Endothelial cell of umbilical vein (primary cell): ENCODE results near the gene SPAG9. TPM values are rescaled to one million over a fixed set of nuclear protein-coding genes. Genes with fewer than 3 reads are reported as not detected.

Source experiments
- BruUV-seq: library from RNA; stranded (reverse); fragments of 400-500 nt; replicated peaks from 2 replicates; lab custom pipeline; 2021; lab: Mats Ljungman, UMichigan
- CTCF ChIA-PET: fragments of 300-600, 350-600 bp; sonication (Branson Sonifier 250); formaldehyde crosslinking; loops from one replicate; lab custom pipeline; 2021; ENCODE audit warnings: antibody characterized with exemption, inconsistent platforms; lab: Charles Lee
- POLR2A ChIA-PET: fragments of 300-600, 350-600 bp; sonication (Branson Sonifier 250); formaldehyde crosslinking; loops from one replicate; lab custom pipeline; 2021; ENCODE audit warnings: antibody characterized with exemption, inconsistent platforms; lab: Charles Lee
- DNase-seq: peaks from one replicate; pipeline ENCODE4 v3.0.0-alpha.2; 2011; ENCODE audit warnings: low read depth, low spot score
- FAIRE-seq: peaks from 2 replicates; lab custom pipeline; 2011; peaks lifted over from hg19 to GRCh38; lab: Jason Lieb, UNC
- H2AFZ ChIP-seq: 2 replicates; pipeline ENCODE4 v1.6.0; 2012; ENCODE audit warnings: low read depth, low read length, control low read depth, inconsistent platforms
- H3K27ac ChIP-seq: 2 replicates; pipeline ENCODE4 v1.5.1; 2011; ENCODE audit warnings: low read depth, mild to moderate bottlenecking, control low read depth, low read length, moderate library complexity; ENCODE audit not compliant: insufficient read depth
- H3K27me3 ChIP-seq, 2 experiments: 2 replicates each; pipeline versions ENCODE4 v1.6.0 to v1.6.1; 2011; ENCODE audit warnings: low read length in 2 of 2, mixed read lengths in 1 of 2; ENCODE audit not compliant: control insufficient read depth in 2 of 2, insufficient read depth in 2 of 2
- H3K36me3 ChIP-seq, 2 experiments: 2 replicates in 1 of 2; 3 replicates in 1 of 2; pipeline ENCODE4 v1.5.1; 2011; ENCODE audit warnings: low read length in 2 of 2, mild to moderate bottlenecking in 1 of 2, moderate library complexity in 1 of 2; ENCODE audit not compliant: control insufficient read depth in 2 of 2, insufficient read depth in 2 of 2; ENCODE audit errors: extremely low read depth in 1 of 2
- H3K4me1 ChIP-seq: 3 replicates; pipeline ENCODE4 v1.5.1; 2011; ENCODE audit warnings: mild to moderate bottlenecking, low read length; ENCODE audit not compliant: control insufficient read depth, insufficient read depth; ENCODE audit errors: extremely low read depth
- H3K4me2 ChIP-seq: 2 replicates; pipeline ENCODE4 v1.6.1; 2011; ENCODE audit warnings: low read length, control low read depth, mixed read lengths; ENCODE audit not compliant: insufficient read depth
- H3K4me3 ChIP-seq, 3 experiments: fragments of 200-600 bp in 1 of 3; sonication (generic), shearing (Covaris generic) in 1 of 3; replicated peaks in 1 of 3; 2 replicates each; pipeline ENCODE4 v1.5.1; 2011 to 2016; ENCODE audit warnings: control low read depth in 3 of 3, low read length in 3 of 3, mild to moderate bottlenecking in 2 of 3, inconsistent platforms in 1 of 3, low read depth in 1 of 3, moderate library complexity in 1 of 3; ENCODE audit not compliant: insufficient read depth in 1 of 3
- H3K79me2 ChIP-seq: 2 replicates; pipeline ENCODE4 v1.6.0; 2012; ENCODE audit warnings: low read length, inconsistent platforms; ENCODE audit not compliant: control insufficient read depth, insufficient read depth
- H3K9ac ChIP-seq: replicated peaks from 2 replicates; pipeline ENCODE3; 2011; ENCODE audit warnings: low read length, control low read depth; ENCODE audit not compliant: insufficient read depth; ENCODE audit errors: extremely low read depth
- H3K9me1 ChIP-seq: replicated peaks from 3 replicates; pipeline ENCODE4 v1.6.0; 2011; ENCODE audit warnings: mild to moderate bottlenecking, low read length; ENCODE audit not compliant: control insufficient read depth, insufficient read depth; ENCODE audit errors: extremely low read depth
- H3K9me3 ChIP-seq: replicated peaks from 2 replicates; pipeline ENCODE4 v1.5.1; 2012; ENCODE audit warnings: low read length, inconsistent platforms; ENCODE audit not compliant: control insufficient read depth, insufficient read depth
- H4K20me1 ChIP-seq: replicated peaks from 2 replicates; pipeline ENCODE3; 2011; ENCODE audit warnings: mild to moderate bottlenecking, low read length; ENCODE audit not compliant: control insufficient read depth, insufficient read depth; ENCODE audit errors: extremely low read depth
- CTCF ChIP-seq, 2 donors: IDR thresholded peaks; 1 replicate in 1 of 2; 2 replicates in 1 of 2; pipeline ENCODE4 v1.5.1; 2011; ENCODE audit warnings: low read length in 2 of 2, mild to moderate bottlenecking in 2 of 2, moderate library complexity in 2 of 2, control low read depth in 1 of 2, inconsistent platforms in 1 of 2, low read depth in 1 of 2; ENCODE audit not compliant: insufficient read depth in 1 of 2; ENCODE audit errors: extremely low read depth in 1 of 2
- EZH2 ChIP-seq: IDR thresholded peaks from 2 replicates; pipeline ENCODE4 v1.6.1; 2012; ENCODE audit warnings: borderline replicate concordance, low read depth, mild to moderate bottlenecking, moderate library complexity, low read length, inconsistent platforms; ENCODE audit not compliant: severe bottlenecking
- FOS ChIP-seq: IDR thresholded peaks from 2 replicates; pipeline ENCODE4 v1.6.1; 2011; ENCODE audit warnings: mild to moderate bottlenecking, low read length, moderate library complexity, borderline replicate concordance; ENCODE audit not compliant: insufficient read depth
- GATA2 ChIP-seq: IDR thresholded peaks from 2 replicates; pipeline ENCODE4 v1.7.0; 2011; ENCODE audit warnings: low read depth, mild to moderate bottlenecking, moderate library complexity, mixed read lengths, low read length; ENCODE audit not compliant: insufficient read length, insufficient read depth
- JUN ChIP-seq: IDR thresholded peaks from 2 replicates; pipeline ENCODE4 v1.6.1; 2011; ENCODE audit warnings: borderline replicate concordance, low read depth; ENCODE audit not compliant: insufficient read length, insufficient read depth
- MAX ChIP-seq: IDR thresholded peaks from 2 replicates; pipeline ENCODE4 v1.6.1; 2011; ENCODE audit not compliant: insufficient read depth, insufficient read length
- MYC ChIP-seq: IDR thresholded peaks from one replicate; pipeline ENCODE4 v1.6.1; 2011; ENCODE audit warnings: mild to moderate bottlenecking, low read depth, low read length
- POLR2A ChIP-seq: IDR thresholded peaks from 2 replicates; pipeline ENCODE4 v1.6.1; 2012; ENCODE audit warnings: low read depth, mild to moderate bottlenecking, control low read depth, low read length
- POLR2AphosphoS5 ChIP-seq: IDR thresholded peaks from 2 replicates; pipeline ENCODE4 v1.6.1; 2012; ENCODE audit warnings: low read depth, mild to moderate bottlenecking, control low read depth, low read length, moderate library complexity; ENCODE audit not compliant: insufficient read depth
- dilution Hi-C: fragments of 300-500 bp; cut with MboI; formaldehyde crosslinking; loops from one replicate; pipeline ENCODE4 v1.15.0; 2019; ENCODE audit warnings: low sequenced_read_pairs; ENCODE audit not compliant: extremely low pct_ligation_motif_present
- intact Hi-C: fragments of 100-400 bp; cut with micrococcal nuclease; formaldehyde crosslinking; loops from one replicate; pipeline ENCODE4 v1.10.0; 2022
- polyA plus RNA-seq, 4 experiments: library from polyadenylated mRNA; depleted of rRNA in 3 of 4; stranded (reverse) in 3 of 4; unstranded in 1 of 4; fragments of >200 nt; gene quantifications; 2 replicates each; pipeline versions ENCODE4 v1.2.1 to v1.2.3, GENCODE V29; 2011 to 2012; ENCODE audit warnings: missing spikeins in 1 of 4
- total RNA-seq: library from RNA; stranded (reverse); gene quantifications from 2 replicates; pipeline ENCODE4 v1.2.3, GENCODE V29; 2021

SPAG9 gene
- total and polyA plus RNA-seq, 2 donors (not counting 3 experiments of a cell fraction or from before 2014, with no cell fraction given): 16.5 to 75.0 TPM

- intact Hi-C loops (loop anchor here (1.0 to 5.0 kb wide), 2 partner anchors 37 to 68 kb away; partner anchors contain the start of genes NME1 and SPAG9), dilution Hi-C loops (no loop called here)
- Histone ChIP-seq H3K9me1 (no peaks in the 10 kb centered on the region), H2AFZ (no peak overlapping the region), H3K27ac (peak overlapping the region; percentile 48), H3K79me2 (peaks cover 23% of the 10 kb centered on the region), H3K4me1 (peaks cover 21% of the 10 kb centered on the region), H3K4me3 (peak overlapping the region in 1 of 3 experiments; percentile 32), H3K4me2 (peak overlapping the region; percentile 84), H3K36me3 (no peaks in the 10 kb centered on the region), H3K9me3 (no peaks in the 10 kb centered on the region), H3K9ac (peak overlapping the region; percentile 46), H4K20me1 (peaks cover 8% of the 10 kb centered on the region), H3K27me3 (no peaks in the 10 kb centered on the region)
- DNase-seq: peak; percentile 79
- TF ChIP-seq POLR2AphosphoS5: no peak
- peak; percentile 86 for TF ChIP-seq GATA2
- TF ChIP-seq FOS: no peak
- TF ChIP-seq POLR2A: no peak
- no peak for TF ChIP-seq MAX
- TF ChIP-seq JUN: peak; percentile 68
- no peak for TF ChIP-seq MYC
- no peak for TF ChIP-seq EZH2
- TF ChIP-seq CTCF (IDR thresholded peaks at IDR 0.05; ENCODE audit: extremely low read depth in 1 of 2, insufficient read depth in 1 of 2, low read depth in 1 of 2, low read length in 2 of 2): no peak
- BruUV-seq: no TSS peak
- CTCF ChIA-PET: interaction anchor here (0.8 to 2.7 kb wide), 6 partner anchors 17 to 84 kb away, joined by 3 to 13 read pairs (median 7); partner anchors contain the start of genes NME1 and SPAG9
- peak; percentile 96 for FAIRE-seq
- POLR2A ChIA-PET: no interaction called here
Measured at GRCh38 chr17:51085150-51085805, 35.4 kb downstream of the SPAG9 start.
